Activated CD4-positive, alpha-beta T cell treated with anti-CD3 and anti-CD28 coated beads, Interleukin-2, amount 50 U/mL, for 4 hours (primary cell): ENCODE results near the gene UBE2G2.

ENCODE experiments used
- DNase-seq, 2 experiments: peaks; one replicate each; pipeline ENCODE4 v3.0.0-alpha.2; 2020

The UBE2G2 gene

DNA sequence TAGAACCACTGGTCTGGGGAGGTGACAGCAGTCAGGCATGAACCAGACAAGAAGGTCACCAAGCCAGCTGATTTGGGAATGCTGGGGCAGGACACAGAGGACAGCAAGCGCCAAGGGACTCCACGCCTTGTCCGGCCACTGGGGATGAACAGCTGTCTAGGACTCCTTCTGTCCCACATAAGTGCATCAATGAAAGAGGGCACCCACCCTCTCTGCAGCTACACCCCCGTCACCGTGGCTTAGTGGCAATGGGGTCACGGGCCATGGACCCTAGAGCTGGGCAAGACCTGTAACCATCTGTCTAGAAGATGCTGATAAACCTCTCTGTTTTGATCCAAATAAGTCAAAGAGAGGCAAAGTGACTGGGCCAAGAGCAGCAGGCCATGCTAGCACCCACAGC, 16.8 kb downstream of the UBE2G2 start:
- no peak for DNase-seq

DNA sequence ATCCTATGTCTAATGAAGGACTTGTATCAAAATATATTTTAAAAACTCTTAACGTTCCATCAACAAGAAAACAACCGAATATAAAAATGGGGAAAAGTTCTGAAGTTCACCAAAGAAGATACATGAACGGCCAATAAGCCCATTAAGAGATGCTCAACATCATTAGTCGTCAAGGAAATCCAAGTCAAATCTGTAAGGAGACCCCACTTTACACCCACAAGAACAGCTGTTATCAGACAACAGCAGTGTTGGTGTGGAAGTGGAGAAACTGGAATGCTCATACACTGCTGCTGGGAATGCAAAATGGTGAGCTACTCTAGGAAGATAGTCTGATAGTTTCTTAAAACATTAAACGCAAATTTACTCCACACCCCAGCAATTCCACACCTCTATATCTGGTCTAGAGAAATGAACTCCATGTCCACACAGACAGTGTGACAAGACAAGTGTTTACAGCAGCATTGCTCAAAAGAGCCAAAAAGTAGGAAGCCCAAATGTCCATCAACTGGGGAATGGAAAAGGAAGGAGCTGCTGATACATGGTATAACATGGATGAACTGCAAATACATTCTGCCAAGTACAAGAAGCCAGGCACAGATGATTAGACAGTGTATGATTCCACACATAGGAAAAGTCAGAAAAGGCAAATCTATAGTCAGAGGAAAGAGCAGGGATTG, 18.5 kb downstream of the UBE2G2 start:
- DNase-seq = no peak

DNA sequence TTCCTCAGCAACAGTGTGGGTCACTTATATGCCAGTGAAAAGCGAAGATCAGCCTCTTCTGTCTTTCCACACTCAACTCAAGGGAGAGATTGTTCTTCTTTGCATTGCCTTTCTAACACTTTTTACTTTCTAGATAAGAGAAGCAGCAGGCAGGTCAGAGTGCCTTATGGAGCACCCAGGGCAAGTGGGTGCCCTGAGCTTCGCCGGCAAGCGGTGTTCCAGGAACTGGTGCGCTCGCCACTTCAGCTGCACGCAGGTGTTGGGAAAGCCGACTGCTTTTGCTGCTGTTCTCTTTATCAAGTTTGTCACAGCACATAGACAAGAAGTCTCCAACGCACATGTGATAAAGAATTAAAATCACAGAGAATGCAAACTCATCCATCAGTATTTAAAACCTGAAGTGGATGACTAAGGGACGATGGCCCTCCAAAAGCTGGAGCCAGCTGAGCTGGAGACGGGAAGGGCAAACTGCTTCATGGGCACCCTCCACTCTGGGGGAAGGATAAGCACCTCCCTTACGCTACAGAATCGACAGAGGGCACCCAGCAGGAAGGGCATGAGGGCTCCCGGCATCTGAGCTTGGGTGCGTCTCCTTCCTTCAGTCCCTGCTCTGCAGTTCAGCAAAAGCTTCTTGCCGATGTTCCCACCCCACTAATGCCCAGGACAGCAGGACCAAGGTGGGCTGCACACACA, 20.7 kb downstream of the UBE2G2 start:
- no peak for DNase-seq

DNA sequence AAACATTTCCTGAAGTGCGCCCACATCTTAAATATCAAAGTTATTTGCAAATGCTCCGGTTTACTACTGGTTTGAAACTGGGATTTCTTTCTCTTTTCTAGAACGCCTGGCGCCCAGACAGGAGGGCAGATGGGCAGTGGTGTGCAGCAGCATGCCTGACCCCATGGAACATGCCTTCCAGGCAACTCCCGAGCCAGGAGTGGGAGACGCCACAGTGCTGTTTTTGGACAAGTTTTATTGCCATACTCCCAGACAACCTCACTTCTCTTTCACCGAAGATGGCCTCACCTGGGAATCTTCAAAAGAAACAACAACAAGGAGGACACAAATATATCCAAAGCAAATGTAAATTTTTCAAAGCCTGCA, 21.5 kb downstream of the UBE2G2 start:
- DNase-seq = no peak

DNA sequence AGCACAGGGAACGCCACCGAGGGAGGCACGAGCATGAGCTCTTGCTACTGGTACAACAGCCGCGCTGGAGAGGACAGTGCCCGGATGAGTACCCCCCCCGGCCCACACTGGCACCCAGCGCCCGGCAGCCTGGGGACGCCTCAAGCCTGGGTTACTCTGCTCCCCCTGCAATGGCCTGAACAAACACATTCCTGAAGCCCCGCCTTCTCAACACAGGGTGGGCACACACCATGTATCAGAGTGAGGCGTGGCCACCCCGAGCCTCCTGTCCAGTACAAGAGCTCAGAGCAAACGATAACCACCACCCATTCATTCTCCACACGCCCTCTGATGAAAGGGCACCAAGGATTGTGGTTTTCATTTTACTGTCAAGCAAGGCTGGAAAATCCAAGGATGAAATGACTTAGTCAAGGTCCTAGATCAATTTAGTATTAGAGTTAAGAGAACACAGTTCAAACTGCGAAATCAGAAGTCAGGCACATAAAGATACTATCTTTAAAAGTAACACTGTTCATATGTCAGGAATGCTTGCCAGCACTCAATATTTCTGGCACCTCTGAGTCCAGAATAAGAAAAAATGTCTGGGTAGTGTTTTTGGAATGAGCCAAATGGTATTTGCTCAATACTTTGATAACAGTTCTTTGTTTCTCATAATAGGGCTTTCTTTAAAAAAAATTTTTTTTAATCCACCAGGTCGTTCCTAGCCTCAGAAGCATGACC, 22.0 kb downstream of the UBE2G2 start:
- DNase-seq = no peak

DNA sequence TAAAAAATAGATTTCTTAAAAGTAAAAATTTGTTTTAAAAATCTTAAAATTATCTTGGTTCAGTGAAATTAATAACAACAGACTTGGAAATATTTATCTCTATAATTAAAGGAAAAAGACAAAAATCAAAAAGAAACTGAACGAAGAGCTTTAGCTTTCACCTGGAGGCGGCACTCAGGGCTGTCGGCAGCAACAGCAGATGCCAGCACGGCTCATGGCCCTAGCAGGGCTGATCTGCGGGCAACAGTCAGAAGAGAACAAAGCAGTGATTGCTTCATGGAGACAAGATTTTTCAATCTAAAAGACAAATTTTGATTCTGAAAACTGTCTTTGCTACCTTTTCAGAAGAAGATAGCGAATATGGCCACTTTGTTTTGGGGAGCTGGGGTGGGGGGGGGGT, 22.6 kb downstream of the UBE2G2 start:
- no peak for DNase-seq

DNA sequence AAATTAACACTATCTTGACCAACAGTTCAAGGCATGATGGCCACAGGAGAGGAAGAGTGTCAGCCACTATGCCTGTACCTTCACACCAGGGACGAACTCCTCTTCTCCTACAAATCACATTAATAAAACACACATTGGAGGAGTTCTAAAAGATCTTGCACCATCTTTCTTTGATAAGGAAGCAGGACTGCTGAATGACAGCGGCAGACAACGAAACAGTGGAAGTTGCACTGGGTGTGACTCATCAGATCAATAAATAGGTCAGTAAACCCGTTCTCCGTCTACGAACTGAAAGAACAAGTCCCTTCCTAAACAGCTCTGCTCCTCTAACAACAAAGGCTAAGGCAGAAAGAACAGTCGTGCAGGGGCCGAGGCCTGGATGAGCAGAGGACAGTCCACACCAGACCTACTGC, 23.1 kb downstream of the UBE2G2 start:
- DNase-seq = no peak

DNA sequence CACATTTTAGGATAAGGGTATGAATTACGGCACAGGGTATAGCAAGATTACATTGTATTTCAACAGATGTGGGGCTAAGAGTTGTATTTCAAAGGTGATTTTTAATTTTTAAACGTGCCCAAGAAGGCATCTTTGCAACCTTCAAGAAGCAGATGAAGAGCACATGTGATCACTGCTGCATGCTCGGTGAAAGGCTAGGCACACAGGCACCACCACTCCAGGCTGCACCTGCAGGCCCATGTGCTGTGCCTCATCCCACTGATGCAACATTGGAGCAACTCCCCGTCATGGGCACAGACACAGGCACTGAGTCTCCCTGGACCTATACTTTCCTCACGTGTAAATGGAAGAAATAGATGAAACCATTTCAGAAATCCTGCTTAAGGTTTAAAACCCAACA, 23.5 kb downstream of the UBE2G2 start:
- no peak for DNase-seq

DNA sequence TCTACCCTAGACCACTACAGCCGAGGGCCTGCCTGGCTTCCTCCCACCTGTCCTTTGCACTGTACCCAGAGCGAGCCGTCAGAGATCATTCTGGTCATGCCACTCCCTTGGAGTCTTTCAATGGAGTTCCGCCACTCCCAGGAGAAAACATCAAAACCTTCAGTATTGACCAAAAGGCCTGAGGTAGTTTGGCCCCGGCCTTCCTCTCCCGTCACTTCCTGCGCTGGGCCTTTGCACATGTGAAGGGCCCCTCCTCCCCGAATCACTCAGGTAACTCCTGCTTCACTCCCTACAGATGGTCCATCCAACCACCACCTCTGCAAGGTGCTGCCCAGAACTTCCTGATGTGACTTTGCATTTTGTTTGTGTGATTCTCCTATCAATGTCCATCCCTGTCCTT, 26.6 kb downstream of the UBE2G2 start:
- DNase-seq = no peak

DNA sequence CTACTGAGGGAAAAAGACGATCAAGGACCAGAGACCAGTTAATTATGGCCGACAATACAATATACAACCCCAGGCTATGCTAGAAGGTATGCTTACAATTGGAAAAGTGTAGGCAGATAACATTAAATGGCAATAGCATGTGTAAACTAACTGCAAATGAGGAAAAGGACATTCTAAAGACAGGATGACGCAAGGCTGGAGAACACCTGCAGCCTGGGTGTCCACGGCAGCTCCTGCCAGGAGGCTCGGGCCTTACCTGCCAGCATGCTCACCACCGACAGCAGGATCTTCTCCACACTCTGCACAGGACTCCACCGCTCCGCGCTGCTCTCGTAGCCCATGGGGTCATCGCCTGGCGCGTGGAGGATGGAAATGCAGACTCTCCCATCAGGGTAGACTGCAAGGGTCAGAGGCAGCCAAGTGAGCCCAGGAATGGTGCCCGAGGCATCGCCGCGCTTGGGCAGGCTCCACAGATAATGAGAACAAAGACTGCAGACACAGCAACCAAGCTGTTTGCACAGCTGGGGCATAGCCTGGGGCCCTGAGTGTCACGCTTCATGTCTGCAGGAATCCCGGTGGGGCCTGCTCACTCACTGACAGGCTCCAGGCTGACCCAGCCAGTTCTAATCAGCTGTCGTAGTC, 28.2 kb downstream of the UBE2G2 start:
- DNase-seq = no peak

DNA sequence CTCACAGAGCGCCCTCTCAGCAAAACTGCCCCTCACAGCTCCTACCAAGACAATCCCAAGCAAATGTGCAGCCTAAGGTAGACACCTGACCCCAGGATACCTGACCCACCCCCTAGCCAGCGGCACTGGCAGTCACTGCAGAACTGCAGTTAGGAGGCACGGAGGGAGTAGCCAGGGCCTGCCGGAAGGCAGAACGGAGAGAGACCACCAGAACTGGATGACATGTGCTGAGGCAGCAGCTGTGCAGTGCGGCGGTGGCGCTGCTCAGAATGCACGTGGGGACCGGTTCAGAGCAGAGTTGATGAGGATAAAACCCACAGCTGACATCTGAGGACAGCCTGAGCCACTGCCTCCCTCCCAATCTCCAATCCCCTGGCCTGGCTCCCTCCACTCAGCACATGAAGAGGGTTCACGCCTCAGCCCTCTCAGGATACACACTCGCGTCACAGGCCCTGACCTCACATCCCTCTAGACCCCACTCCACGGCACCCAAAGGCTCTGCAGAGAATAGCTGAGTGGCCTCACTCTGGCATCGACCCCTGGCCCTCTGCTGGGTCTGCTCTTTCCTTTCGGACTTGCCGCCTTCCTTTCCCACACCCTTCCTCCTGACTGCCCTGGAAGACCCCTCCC, 29.6 kb downstream of the UBE2G2 start:
- no peak for DNase-seq

DNA sequence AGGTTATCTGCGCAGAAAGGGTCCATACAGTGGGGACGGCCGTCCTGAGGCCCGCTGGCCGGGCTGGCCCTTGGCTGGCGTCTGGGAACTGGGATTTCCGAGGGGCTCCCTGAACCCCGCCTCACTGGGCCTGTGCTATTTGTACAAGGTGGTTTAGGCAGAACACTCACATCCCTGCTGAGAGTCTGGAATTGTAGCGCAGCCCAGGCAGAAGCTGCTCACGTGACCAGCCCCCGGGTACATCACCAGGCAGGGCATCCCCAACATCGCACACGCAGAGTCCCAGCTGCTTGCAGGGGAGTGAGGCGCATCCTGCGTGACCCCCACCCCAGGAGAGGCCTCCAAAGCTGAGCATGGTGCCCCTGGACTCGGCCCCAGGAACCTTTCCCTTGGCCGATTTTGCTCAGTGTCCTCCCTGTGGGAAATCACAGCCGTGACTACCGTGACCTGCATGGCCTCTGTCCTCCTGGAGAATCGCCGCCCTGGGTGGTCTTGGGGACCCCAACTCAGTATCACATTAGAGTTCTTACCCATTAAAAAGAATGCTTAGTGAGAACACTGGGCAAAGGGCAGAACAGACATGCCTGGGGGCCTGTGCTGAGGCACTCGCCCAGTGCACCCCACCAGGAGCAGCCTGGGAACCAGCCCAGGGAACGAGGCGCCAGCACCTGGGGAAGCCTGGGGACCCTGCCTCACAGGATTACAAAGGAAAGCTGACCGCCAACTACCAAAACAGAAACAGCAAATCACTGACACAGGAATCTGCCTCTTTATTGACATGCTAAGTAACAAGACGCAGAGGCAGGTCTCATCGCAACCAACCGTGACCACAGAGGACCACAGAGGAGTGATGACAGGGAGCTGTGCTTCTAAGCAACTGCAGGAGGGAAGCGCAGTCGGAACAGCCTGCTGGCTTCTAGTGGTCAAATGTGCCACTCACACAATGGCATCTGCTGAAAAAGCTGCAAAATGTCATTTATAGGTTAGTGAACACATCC, 33.5 kb downstream of the UBE2G2 start:
- no peak for DNase-seq

DNA sequence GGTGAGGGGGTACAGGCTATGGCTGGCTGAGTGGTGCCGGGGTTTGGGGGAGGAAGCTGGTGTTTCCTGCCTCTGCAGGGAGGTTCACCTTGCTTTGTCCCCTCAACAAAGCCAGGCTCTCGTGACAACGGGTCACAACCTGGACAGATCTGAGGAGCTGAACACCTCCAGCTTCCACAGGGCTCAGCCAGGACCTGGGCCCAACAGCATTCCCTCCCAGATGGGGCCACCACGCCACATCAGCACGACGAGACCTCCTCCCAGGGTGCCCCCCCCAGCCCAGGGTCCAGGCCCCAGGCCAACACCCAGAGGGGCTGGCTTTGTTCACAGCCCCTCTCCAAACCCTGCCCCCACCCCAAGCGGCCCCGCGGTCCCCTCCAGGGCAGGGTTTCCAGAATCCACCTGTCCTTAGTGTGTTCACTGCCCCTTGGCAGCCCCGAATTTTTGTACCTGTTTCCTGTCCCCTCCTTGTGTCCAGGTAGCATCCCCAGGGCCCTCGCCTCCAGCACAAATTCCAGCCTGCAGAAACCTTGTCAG, 34.7 kb downstream of the UBE2G2 start:
- no peak for DNase-seq

DNA sequence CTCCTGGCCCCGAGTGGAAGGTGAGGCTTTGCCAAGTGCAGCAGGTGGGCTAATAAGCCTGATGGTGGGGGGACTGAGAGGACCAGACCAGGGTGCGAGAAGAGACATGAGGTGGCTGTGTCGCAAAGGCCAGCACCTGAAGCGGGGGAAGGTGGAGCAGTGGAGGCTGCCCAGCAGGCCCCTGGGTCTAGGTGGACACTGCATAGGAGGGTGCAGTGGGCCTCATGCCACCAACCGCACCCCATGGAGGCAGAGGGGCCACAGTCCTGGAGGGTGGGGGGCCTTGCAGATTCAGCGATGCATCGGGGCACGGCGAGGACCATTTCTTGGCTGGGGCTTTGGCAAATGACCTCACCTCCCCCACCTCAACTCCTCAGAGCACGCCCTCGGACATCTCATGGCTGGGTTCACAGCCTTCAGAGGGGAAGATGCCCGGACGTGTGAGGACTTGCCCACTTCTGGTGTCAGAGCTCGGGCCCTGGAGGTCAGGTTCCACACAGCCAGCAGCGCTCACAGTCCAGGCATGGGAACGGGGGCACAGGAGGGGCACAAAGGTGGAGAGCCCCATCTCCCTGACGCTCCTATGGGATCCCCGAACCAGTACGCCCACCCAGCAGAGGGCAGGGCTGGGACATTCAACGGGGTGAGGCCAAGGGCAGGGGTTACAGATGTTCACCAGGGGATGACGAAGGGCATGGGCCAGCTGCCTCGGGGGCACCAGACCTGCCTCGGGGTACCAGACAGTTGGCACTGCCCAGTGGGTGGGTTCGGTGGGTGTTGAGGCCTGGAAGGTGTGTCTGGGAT, 35.4 kb downstream of the UBE2G2 start:
- no peak for DNase-seq

DNA sequence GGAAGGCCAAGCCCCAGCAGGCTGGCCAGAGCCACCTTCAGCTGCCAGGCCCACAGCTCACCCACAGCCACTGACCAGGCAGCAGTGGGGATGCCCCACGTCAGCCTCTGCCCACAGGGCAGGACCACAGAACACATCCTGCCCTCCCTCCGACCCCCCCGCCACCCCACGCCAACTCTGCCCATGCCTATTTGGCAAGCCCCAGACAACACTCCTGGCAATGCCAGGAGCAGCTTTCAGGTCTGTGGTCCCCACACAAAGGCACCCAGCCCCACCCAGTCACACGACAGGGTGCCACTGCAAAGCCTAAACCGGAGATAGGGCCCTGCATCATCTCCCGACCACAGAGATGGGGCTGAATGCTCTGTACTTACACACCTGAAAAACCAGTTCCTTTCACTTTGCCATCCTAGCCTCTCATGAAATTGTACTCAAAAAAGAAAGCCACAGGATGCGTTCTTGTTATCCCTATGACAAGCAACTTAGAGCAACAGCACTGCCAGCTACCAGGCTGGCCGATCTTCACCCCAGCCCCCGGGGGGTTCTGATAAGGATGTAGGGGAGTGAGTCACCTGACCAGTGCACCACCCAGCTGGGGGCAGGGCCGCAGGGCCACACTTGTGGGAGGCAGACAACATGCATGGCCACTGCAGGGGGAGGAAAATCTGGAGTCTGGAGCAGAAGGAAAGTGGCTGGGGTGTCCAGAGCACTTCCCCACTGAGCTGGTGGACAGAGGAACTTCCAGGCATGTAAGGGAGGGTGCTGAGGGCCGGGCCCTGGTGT, 36.2 kb downstream of the UBE2G2 start:
- no peak for DNase-seq

DNA sequence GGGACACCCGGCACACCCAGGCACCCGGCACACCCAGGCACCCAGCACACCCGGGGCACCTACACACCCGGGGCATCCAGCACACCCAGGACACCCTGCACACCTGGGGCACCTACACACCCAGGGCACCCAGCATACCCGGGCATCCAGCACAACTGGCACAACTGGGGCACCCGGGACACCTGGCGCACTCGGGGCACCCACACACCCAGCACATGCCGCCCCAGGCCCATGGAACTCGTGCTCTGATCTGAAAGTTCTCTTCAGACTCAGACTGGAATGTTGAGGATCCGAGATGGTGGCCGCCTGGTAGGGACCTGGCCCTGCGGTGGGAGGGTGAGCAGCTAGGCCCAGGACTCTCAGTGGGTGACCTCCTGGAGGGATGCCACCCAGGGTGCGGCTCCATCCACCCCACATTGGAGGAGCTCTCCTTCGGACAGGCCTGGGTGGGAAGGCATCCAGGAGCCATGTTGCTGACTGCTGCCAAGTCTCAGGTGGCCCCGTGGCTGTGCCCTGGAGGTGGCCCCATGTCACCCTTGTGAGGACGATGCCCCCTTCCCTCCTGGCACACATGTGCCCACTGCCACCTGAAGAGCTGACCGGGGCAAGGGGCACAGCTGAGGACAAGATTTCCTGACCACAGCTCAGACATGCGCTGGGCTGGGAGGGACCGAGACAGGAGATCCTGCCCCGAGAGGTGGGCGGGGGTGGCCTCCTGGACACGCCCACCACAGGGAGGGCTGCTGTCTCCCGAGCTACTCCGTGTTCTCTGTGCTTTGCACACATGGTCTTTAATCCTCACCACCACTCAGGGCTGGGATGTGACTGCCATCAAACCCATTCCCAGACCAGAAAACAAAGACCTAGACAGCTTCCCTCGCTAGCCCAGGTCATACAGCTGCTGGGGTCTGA, 37.0 kb downstream of the UBE2G2 start:
- DNase-seq = no peak

DNA sequence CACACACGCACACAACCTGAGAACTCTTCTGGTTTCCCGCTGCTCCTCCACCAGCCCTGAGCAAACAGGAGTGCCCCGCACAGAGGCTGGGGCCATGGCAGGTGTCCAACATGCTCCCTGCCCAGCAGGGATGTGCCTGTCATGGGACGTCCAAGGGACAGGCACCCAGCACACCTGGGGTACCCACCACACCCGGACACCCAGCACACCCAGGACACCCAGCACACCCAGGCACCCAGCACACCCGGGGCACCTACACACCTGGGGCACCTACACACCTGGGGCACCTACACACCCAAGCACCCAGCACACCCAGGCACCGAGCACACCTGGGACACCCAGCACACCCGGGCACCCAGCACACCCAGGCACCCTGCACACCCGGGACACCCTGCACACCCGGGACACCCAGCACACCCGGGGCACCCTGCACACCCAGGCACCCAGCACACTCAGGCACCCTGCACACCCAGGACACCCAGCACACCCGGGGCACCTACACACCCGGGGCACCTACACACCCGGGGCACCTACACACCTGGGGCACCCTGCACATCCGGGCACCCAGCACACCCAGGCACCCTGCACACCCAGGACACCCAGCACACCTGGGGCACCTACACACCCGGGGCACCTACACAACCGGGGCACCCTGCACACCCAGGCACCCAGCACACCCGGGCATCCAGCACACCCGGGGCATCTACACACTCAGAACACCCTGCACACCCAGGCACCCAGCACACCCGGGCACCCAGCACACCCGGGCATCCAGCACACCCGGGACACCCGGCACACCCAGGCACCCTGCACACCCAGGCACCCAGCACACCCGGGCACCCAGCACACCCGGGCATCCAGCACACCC, 37.9 kb downstream of the UBE2G2 start:
- DNase-seq = no peak

DNA sequence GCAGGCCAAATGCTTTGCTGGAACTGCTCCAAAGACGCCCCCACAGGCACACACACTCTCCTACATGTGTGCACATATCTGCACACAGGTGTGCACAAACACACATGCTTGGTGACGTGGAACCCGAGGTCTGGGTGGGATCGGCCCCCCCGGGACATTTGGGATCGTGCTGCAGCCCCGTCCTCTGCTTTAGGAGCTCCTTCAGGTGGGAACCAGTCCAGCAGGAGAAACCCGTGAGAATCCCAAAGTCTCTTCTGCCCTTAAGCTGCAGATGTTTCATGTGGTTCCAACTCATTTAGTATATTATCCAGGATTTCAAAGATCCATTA, 38.6 kb downstream of the UBE2G2 start:
- DNase-seq = no peak
